RWPE2 (cell line): Measurements from ENCODE around the gene ROCK2.

Source experiments
- ATAC-seq: fragments of 200-7000 bp; cut with Tn5 transposase; 3 replicates; pipeline ENCODE4 v1.9.1; 2021; ENCODE audit warnings: low read depth
- DNase-seq: peaks from one replicate; pipeline ENCODE4 v3.0.0-alpha.2; 2020; ENCODE audit warnings: low spot score
- H3K27ac ChIP-seq: fragments of 450-650 bp; 2 replicates; pipeline ENCODE4 v1.5.1; 2017; ENCODE audit warnings: mild to moderate bottlenecking; ENCODE audit not compliant: poor library complexity, severe bottlenecking
- H3K27me3 ChIP-seq: fragments of 250-450 bp; sonication (Bioruptor Pico); 2 replicates; pipeline ENCODE4 v1.5.1; 2021; ENCODE audit warnings: mild to moderate bottlenecking, moderate library complexity; ENCODE audit not compliant: insufficient read depth, poor library complexity, severe bottlenecking
- H3K36me3 ChIP-seq: fragments of 250-450 bp; sonication (Bioruptor Pico); 2 replicates; pipeline ENCODE4 v1.5.1; 2020; ENCODE audit warnings: low read depth, mild to moderate bottlenecking, moderate library complexity
- H3K4me1 ChIP-seq: fragments of 250-450 bp; sonication (Bioruptor Pico); 2 replicates; pipeline ENCODE4 v1.5.1; 2021; ENCODE audit warnings: mild to moderate bottlenecking, moderate library complexity; ENCODE audit not compliant: insufficient read depth, poor library complexity, severe bottlenecking
- H3K4me3 ChIP-seq: fragments of 250-450 bp; sonication (Bioruptor Pico); 2 replicates; pipeline ENCODE4 v1.5.1; 2021; ENCODE audit warnings: mild to moderate bottlenecking, moderate library complexity; ENCODE audit not compliant: severe bottlenecking
- H3K9me3 ChIP-seq: fragments of 250-450 bp; sonication (Bioruptor Pico); 2 replicates; pipeline ENCODE4 v1.5.1; 2021; ENCODE audit warnings: mild to moderate bottlenecking, moderate library complexity; ENCODE audit not compliant: severe bottlenecking
- CTCF ChIP-seq: fragments of 450-650 bp; IDR thresholded peaks from one replicate; pipeline ENCODE4 v1.5.1; 2017; ENCODE audit warnings: mild to moderate bottlenecking, moderate library complexity; ENCODE audit not compliant: poor library complexity, severe bottlenecking

ROCK2 gene

GRCh38 chr2:11279398-11279797 lies 65.0 kb downstream of the ROCK2 start:
- no peak overlapping the region for H3K27ac ChIP-seq
- H3K27me3 ChIP-seq: no peaks in the 10 kb centered on the region
- no peaks in the 10 kb centered on the region for H3K9me3 ChIP-seq
- H3K4me1 ChIP-seq: no peaks in the 10 kb centered on the region
- DNase-seq (no peak), ATAC-seq (no peak)
- TF ChIP-seq CTCF: no peak
- H3K36me3 ChIP-seq: peaks cover 31% of the 10 kb centered on the region
- no peak overlapping the region for H3K4me3 ChIP-seq

- DNase-seq (no peak), ATAC-seq (no peak)
- Histone ChIP-seq H3K9me3 (no peaks in the 10 kb centered on the region), H3K4me1 (no peaks in the 10 kb centered on the region), H3K36me3 (peaks cover 22% of the 10 kb centered on the region), H3K27ac (no peak overlapping the region), H3K27me3 (no peaks in the 10 kb centered on the region), H3K4me3 (no peak overlapping the region)
- TF ChIP-seq CTCF: no peak
Observed at GRCh38 chr2:11278219-11278618, 66.2 kb downstream of the ROCK2 start.

GRCh38 chr2:11275910-11276309 lies 68.5 kb downstream of the ROCK2 start:
- peaks cover 27% of the 10 kb centered on the region for H3K36me3 ChIP-seq
- no peak for ATAC-seq

GRCh38 chr2:11270891-11271290 lies 73.5 kb downstream of the ROCK2 start:
- Histone ChIP-seq H3K27me3 (no peaks in the 10 kb centered on the region), H3K4me1 (no peaks in the 10 kb centered on the region), H3K9me3 (no peaks in the 10 kb centered on the region), H3K27ac (no peak overlapping the region), H3K4me3 (no peak overlapping the region), H3K36me3 (peaks cover 11% of the 10 kb centered on the region; the same call in 1 of the 2 replicates)
- ATAC-seq (no peak), DNase-seq (no peak)
- TF ChIP-seq CTCF: no peak

More at GRCh38 chr2:11275910-11276309, 68.5 kb downstream of the ROCK2 start:
- no peaks in the 10 kb centered on the region for H3K4me1 ChIP-seq
- no peaks in the 10 kb centered on the region for H3K9me3 ChIP-seq
- H3K4me3 ChIP-seq: no peak overlapping the region
- no peak for DNase-seq
- no peak overlapping the region for H3K27ac ChIP-seq
- TF ChIP-seq CTCF: no peak
- H3K27me3 ChIP-seq: no peaks in the 10 kb centered on the region

- TF ChIP-seq CTCF: no peak
- no peak for DNase-seq
- Histone ChIP-seq H3K9me3 (no peaks in the 10 kb centered on the region), H3K4me3 (no peak overlapping the region), H3K27me3 (no peaks in the 10 kb centered on the region), H3K27ac (no peak overlapping the region), H3K4me1 (no peaks in the 10 kb centered on the region), H3K36me3 (0 out of 2 replicates have a peak, but pooled peaks cover 10% of the 10 kb centered on the region)
- no peak for ATAC-seq
Observed at GRCh38 chr2:11267931-11268330, 76.5 kb downstream of the ROCK2 start.
